ENCODE data around the gene RABGAP1.
"Not testable (repeated sequence)": the region's sequence is repeated elsewhere in the genome, so short reads cannot be mapped to it uniquely, and the experiment has no call there.

RABGAP1 gene

DNA sequence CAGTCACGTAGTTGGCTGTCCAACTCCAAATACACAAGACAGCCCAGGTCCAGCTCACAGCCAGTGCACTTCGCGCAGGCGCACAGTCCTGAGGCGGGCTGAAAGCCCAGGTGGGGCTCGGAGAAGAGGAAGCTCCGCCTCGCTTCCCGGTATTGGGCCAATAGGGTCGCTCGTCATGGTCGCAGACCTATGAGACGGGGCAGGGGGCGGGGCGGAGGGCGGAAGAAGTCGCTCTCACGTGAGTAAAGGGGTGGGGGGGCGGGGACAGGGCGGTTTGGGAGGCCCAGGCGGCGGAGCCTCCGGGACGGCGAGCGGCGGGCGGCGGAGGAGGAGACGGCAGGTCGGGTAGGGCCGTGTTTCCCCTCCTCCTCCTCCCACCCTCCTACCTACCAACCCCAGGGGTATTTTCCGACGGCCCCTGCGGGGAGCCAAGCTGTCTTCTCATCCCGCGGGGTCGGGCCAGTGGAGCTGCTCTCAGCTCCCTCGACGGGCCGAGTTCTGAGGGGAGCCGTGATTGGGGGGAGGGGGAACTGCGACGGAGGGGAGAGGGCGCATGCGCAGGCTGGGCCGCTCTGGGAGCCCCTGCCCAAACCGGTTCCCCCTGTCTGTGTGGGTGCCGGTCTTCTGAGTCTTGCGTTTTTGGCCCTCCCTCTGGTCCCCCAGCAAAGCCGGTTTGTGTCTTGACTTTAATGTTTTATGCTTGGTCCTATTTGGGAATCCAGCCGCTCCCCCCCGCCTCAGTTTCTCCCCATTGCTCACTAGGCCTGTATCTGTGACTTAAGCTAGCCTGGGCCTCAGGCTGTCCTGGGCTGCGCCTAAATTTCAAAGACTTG, at the start of gene RABGAP1:
TSS of gene RABGAP1 (plus strand) at position 272 of the 833 bp plus-strand sequence. CDS start 16,040 bp downstream, outside the sequence.
- peak; percentile 99 for DNase-seq (ENCODE audit: low spot score)

DNA sequence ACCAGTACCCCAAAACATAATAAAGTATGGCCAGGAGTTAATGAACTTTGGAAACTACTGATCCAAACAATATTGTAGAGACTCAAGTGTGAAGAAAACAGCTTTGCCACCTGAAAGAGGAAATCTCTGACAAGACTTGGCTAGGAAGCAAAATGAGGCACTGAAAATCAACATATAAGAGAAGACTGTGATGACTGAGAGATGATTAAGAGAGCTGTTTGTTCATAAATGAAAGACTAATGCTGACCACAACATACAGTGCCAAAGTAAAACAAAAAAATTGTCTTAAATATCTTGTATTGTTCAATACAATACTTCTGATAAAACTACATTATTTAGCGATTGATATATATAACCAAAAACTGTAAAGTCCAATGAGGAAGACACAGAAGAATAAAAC, 42.9 kb upstream of the RABGAP1 start:
- DNase-seq (ENCODE audit: low spot score), result no peak

DNA sequence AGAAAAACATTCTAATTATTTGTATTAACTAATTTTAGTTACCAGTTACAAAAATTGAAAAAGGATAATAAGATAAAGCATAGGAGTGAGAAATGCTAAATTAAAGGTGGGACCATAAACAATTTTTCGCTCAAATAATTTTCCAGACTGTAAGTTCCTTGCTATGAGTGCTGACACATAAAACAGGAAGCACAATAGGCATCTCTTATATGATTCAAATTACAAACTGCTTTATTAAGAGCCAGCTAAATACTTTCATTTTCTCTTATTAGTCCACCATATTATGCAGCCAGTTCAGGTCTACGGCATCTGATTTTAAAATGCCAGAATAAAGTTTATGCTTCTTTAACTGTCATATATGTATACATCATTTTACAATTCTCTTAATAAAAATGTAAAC, 40.0 kb upstream of the RABGAP1 start:
- DNase-seq (ENCODE audit: low spot score), result no peak

DNA sequence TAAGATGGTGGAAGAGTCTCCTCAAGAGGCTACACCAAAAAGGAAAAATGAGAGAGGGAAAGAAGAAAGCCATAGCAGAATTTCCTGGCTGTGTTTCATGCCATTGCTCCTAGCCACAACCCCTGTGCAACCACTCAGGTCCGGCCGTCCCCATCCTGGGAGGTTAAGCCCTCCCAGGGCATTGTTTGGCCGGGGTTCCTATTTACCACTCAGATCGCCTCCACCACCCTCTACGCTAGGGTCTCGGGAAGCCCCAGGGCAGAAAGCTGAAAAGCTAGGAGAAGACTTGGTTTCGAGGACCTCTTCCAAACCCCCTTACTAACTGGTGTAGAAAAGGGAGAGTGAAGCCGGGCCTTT, 36.4 kb upstream of the RABGAP1 start:
- no peak for DNase-seq (ENCODE audit: low spot score)

DNA sequence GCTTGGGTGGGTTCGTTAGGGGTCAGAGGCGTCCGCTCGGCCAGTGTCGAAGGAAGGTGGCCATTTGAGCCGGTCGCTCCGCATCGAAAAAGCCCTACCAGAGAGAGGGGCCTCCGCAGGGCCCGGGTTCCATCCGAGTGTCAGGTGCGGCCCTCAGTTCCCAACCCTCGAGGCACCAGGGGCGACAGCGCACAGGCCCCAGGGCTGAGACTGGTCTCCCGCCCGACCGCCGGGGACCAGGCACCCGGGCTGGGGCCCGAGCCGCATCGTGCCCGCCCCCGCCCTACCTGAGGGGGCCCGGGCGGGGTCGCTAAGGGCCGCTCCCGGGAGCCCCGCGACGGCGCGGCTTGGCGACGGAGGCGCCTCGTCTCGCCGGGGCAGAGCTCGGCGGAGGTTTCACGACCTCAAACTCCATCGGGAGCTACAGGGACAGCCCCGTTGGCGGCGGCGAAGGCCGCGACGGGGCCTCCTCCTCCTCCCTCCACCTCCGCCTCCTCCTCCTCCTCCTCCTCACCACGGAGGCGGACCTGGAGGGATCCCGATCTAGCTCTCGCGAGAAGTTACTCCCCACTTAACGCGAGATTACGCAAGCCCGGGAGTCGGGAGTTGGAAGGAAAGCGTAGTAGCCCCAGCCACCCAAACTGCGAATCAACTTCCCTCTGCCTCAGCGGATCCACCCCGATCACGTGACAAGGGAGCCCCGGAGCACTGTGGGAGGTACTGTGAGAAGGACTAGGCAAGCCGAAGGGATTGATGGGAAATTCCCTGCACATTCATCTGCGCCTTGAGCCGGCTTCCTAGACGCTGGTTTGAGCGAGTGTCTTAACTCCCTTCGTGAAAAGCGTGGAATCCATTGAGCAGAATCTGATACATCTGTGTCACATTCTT, 35.8 kb upstream of the RABGAP1 start, which contains the start of gene RC3H2:
TSS of gene RC3H2 (minus strand) at position 537 of the 888 bp plus-strand sequence. CDS start 7,850 bp downstream, outside the sequence.
- DNase-seq (ENCODE audit: low spot score), result peak; percentile 100

DNA sequence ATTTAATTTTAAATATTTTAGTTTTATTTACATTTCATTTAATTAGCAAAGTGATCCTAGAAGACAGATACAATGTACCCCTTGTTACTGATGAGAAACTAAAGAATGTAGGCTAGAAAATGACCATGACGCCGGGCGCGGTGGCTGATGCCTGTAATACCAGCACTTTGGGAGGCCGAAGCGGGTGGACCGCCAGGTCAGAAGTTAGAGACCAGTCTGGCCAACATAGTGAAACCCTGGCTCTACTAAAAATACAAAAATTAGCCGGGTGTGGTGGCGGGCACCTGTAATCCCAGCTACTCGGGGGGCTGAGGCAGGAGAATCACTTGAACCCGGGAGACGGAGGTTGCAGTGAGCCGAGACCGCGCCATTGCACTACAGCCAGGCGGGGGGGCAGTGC, 34.7 kb upstream of the RABGAP1 start:
- not testable (repeated sequence) for DNase-seq (ENCODE audit: low spot score)

DNA sequence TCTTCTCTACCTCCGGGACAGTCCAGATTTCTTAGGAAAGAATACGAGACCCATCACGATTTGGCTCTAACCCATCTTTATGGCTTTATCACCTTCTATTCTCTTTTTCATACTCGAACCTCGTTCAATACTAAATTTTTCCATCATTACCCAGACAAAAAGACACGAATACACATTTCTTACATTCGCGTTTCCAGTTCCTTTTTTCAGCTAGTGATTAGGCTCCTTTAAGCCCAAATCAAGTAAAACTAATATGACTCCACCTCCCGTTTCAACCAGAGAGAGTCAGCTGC, 28.2 kb upstream of the RABGAP1 start:
- no peak for DNase-seq (ENCODE audit: low spot score)

DNA sequence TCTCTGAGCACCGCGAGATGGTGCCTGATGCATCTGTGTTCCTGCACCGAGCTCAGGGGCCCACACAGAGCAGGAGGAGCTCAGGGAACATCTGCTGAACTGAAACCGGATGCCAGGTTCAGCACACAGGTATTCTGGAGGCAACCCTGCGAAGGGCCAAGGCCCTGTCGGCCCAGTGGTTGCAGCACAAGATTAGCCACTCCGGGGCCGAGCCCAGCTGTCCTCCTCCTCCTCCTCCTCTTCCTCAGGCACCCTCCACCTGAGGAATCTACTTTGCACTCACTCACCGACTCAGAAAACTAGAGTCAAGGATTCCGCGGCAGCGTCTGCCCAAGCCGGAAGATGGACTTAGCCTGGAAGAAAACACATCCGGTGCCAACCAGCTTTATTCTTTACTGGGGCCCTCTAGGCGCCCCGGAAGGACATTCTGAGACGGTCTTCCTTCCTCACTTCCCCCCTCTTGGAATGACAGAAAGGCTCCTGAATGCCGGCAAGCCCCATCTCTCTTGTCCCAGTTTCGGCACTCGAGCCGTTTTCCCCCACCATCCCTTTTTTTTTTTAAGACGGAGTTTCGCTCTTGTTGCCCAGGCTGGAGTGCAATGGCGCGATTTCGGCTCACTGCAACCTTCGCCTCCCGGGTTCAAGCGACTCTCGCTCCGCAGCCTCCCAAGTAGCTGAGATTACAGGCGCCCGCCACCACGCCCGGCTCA, 27.7 kb upstream of the RABGAP1 start, which contains the start of gene ZBTB6:
TSS of gene ZBTB6 (minus strand) at position 360 of the 710 bp plus-strand sequence. CDS start 1,251 bp downstream, outside the sequence.
- DNase-seq (ENCODE audit: low spot score), result peak; percentile 93

DNA sequence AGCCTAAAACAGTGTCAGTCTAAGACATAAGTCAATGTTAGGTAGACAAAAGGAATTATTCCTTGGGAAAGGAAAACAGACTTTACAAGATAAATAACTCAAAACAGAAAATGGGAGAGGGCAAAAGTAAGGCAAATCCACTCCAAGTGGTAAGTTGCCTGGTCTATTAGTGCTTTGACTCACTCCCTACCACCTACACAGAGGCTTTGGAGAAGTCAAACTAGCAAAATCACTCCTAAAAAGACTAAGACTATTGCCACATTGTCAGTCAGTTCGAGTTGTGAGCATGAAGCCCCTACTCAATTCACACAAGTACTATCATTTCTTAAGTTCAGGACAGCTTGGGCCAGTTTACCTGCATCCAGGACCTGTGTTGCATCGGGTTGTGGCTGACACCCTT, 22.5 kb upstream of the RABGAP1 start:
- no peak for DNase-seq (ENCODE audit: low spot score)

DNA sequence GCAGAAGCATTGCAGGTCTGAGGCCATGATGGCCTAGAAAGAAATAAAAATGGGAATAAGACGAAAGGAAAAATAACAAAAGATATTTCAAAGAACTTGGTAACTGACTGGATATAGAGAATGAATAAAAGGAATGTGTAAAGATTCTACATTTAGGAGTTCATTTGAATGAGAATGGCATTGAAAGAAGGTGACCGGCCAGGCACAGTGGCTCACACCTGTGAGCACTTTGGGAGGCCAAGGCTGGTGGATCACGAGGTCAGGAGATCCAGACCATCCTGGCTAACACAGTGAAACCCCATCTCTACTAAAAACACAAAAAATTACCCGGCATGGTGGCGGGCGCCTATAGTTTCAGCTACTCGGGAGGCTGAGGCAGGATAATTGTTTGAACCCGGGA, 18.1 kb upstream of the RABGAP1 start:
- no peak for DNase-seq (ENCODE audit: low spot score)

DNA sequence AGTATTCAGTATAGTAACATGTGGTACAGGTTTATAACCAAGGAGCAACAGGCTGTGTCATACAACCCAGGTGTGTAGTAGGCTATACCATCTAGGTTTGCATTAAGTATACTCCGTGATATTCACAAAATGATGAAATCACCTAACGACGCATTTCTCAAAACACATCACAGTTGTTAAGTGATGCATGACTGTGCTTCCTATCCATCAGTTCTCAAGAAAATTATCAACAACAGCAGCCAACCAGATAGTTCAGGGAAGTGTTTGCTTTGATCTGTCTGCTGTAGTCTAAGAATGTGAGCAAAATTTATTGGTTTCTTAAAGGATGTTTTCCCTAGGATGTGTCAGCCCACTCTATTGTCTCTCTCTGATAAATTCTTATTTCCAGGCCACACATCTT, 16.9 kb upstream of the RABGAP1 start:
- no peak for DNase-seq (ENCODE audit: low spot score)

DNA sequence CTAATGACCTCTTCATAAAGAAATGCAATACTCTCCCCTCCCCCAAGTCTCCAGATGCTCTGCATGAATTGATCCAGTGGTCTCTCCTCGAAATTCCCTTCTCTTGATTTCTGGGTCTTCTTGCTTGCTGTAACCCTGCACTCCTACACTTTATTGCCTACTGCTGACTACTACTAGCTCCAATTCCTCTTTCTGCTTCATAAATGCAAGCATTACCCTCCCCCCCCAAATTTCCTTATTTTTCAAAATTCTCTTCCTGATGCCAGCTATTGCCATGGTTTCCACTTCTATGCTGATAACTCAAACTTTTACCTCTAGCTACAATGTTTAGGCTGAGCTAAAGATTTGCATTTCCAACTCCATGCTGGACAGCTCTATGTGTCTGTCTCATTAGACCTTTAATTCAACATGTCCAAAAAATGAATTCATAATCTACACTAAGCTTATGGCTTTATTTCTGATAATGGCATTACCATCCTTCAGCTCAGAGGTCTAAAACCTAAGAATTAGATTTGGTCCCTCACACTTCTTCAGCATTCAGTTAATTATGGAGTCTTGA, 10.9 kb upstream of the RABGAP1 start:
- no peak for DNase-seq (ENCODE audit: low spot score)

DNA sequence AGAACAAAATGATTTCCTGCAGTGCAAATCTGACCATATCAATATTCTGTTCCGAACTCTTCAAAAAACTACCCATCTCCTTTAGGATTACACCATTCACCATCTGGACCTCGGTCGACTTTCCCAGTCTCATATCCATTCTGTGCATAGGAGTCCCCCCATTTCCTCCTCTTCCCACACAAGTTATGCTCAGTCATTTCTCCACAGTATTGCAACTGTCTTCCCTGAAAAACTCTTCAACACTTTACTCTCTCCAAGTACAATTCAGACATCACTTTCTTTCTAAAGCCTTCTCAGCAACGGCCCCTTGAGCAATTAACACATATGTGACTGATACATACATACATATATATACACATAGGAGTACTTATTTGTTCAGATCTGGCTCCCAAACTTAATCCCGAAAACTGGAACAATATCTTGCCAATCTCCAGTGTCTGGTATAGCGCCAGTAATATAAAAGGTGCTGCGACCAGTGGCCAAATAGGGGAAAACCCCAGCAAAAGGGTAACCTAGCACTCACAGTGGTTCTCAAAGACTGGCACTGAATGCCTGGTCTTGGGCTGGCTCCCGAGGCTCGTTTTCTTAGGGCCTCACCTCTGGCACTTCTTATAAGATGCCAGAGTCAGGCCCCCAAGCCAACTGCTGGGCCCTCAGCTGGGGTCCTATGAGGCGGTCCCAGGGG, 10.1 kb upstream of the RABGAP1 start:
- DNase-seq (ENCODE audit: low spot score), result no peak

DNA sequence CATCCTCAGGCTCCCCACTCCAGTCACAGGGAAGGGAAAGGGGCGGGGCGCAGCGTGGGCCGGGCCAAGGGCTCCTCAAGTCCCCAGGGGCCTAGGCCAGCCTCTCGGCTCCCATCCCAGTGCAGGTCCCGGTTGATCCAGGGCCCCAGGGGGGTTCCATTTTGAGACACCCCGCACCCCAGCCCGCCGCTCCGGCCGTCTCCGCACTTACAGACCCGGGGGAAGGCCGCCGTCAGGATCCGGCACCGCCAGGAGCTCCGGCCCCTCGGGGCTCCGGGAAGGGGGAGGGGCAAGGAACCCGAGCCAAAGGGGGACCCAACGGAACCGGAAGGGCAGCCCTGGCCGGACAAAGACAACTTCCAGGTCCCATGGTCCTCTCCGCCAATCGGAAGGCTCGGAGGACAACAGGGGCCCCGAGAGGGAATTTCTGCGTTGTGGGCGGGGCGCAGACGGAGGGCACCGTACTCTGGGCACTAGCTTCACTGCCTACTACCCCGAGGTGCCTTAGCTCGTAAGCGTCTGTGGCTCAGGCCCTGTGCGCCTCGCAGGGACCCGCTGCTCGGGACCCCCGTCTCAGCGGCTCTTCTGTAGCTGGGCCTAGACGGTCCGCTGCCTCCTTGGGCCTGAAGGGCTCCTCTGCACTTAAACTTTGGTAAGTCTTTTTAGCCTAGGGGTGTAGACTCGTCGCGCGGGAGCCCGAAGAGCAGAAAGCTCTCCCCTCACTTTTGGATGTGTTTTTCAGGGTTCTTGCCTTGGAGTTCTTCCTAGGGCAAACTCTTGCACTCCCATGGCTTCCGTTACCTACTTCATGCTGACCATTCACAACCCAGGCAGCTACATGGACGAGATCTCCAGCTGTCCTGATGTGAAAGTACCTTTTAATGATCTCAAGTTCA, 9.3 kb upstream of the RABGAP1 start, which contains the start of gene ZBTB26:
TSS of gene ZBTB26 (minus strand) at position 287 of the 896 bp plus-strand sequence. CDS start 11,578 bp downstream, outside the sequence.
- peak; percentile 96 for DNase-seq (ENCODE audit: low spot score)

DNA sequence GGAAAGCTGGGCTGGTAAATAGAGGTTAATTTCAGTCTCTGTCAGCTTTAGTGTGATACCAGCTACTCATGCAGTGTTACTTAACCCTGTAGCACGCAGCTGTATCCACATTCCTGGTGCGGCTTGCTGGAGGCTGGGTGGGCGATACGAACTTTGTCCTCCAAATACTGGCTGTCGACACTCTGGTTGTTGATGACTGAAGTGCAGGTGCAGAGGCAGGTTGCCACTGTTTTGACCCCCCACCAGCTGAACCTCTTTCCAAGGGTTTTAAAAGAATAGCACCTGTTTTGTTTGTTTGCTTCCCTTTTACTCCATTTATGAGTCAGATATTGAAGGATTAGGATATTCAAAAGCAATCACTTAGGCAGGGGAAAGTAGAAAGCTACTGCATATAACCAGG, 4.4 kb upstream of the RABGAP1 start:
- DNase-seq (ENCODE audit: low spot score), result no peak

DNA sequence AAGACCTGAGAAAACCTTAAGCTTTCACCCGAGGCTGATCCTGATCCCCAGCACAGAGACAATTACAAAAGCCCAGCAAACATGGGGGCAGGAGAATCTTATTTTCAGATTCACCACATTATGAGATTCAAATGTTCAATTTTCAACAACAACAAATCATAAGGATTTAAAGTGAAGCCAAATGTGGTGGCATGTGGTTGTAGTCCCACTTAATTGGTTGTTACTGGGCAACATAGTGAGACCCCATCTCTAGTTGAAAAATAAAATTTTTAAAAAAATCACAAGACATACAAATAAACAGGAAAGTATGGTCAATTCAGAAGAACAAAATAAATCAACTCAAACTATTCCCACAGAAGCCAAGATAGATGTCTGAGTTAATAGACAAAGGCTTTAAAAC, 3.9 kb upstream of the RABGAP1 start:
- no peak for DNase-seq (ENCODE audit: low spot score)

DNA sequence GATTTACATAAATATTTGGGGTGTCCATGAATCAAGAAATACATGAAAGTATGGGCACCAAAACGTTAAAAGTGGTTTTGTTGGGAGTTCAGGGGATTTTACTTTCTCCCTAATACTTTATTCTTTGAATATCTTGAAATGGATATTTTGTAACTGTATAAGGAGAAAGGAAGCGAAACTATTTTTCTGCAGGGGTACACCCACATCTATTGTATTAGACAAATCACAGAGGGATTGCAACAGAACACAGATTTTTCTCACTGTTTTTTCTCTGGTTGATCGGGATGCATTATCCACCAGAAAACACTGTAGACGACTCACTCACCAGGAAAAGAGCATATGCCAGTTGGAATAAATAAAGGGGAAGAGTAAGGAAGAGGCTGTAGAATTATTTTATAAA, 1.2 kb upstream of the RABGAP1 start:
- no peak for DNase-seq (ENCODE audit: low spot score)

DNA sequence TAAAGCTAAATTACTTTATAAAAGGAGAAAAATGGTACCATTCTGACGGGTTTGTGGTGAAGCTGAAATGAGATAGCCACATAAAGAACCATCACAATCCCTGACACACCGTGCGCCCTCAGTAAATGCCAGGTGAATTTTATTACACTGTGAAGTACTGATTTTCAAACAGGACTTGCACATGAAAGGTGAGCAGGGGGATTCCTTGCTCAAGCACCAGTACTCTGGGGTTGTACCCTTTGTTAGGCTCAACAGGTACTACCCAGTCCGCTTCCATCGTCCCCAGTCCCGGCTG, 419 bp upstream of the RABGAP1 start:
- no peak for DNase-seq (ENCODE audit: low spot score)

DNA sequence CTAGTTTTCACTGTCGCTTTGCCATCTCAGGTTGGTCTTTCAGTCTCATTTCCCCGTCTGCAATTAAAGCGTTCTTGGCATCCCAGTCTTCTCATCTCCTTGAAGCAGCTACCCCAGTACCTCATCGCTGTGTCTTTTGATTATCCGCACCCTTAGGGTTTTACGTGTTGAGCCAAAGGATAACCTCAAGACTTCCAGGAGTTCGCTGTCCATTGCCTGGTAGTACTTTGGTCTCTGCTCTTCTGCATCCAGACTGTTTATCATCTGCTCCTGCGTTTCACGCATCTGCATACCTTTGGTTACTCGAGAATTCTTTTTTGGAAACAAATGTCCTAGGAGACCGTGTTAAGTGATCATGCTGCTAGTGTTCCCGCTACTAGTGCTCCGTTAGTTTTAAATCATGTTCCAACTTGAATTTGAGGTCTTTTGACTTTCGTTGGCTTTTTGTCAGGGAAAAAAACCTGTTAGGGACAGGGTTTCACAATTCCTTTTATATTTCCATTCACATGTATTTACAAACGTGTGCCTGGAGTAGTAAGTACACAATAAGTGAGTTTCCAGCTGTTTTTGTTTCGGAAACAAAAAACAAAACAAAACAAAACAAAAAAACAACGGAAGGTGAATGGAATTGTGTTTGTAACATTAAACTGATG, 888 bp downstream of the RABGAP1 start:
- DNase-seq (ENCODE audit: low spot score), result peak; percentile 41

All from globus pallidus (tissue), 1 donor.